ENCODE measurements around the gene ATXN2. TPM values are rescaled to one million over a fixed set of nuclear protein-coding genes. Genes with fewer than 3 reads are reported as not detected.

Gene ATXN2
- total RNA-seq, 1 experiment from 2014 or later = 108 TPM

DNA sequence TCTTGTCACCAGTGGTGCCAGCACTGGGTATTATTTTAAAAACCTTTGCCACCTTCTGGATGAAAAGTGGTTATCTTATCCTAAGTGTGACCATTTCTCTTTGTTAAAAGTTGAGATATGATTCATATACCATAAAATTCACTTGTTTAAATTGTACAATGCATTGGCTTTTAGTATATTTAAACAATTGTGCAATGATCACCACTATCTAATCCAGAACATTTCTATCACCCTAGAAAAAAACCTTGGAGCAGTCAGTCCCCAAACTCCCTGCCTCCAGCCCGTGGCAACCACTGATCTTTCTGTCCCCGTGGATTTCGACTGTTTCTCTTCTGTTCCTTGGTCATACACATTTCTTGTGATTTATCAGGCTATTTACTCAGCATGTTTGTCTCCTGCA is 165.1 kb downstream of the ATXN2 start:
- BruUV-seq (replicated peaks) = no TSS peak
- Histone ChIP-seq H3K27ac (no peak overlapping the region), H2AFZ (no peak overlapping the region), H3K79me2 (ENCODE audit: low read depth) (peaks cover 4% of the 10 kb centered on the region; the same call in 1 of the 2 replicates), H4K20me1 (ENCODE audit: insufficient read depth) (no peaks in the 10 kb centered on the region; the same call in 1 of the 2 replicates), H3K9me2 (ENCODE audit: insufficient read depth) (no peaks in the 10 kb centered on the region), H3K27me3 (ENCODE audit: insufficient read depth, low read depth) (no peaks in the 10 kb centered on the region), H3K36me3 (ENCODE audit: low read depth) (no peaks in the 10 kb centered on the region), H3K4me1 (replicated peaks; ENCODE audit: insufficient read depth) (peaks cover 34% of the 10 kb centered on the region), H3F3A (ENCODE audit: insufficient read depth, low read depth) (peaks cover 26% of the 10 kb centered on the region; the same call in 1 of the 2 replicates), H3K4me3 (no peak overlapping the region), H3K4me2 (no peak overlapping the region), H3K9me3 (ENCODE audit: insufficient read depth, low read depth) (no peaks in the 10 kb centered on the region)
- CTCF ChIA-PET = no interaction called here
- TF ChIP-seq, protein P1, sequence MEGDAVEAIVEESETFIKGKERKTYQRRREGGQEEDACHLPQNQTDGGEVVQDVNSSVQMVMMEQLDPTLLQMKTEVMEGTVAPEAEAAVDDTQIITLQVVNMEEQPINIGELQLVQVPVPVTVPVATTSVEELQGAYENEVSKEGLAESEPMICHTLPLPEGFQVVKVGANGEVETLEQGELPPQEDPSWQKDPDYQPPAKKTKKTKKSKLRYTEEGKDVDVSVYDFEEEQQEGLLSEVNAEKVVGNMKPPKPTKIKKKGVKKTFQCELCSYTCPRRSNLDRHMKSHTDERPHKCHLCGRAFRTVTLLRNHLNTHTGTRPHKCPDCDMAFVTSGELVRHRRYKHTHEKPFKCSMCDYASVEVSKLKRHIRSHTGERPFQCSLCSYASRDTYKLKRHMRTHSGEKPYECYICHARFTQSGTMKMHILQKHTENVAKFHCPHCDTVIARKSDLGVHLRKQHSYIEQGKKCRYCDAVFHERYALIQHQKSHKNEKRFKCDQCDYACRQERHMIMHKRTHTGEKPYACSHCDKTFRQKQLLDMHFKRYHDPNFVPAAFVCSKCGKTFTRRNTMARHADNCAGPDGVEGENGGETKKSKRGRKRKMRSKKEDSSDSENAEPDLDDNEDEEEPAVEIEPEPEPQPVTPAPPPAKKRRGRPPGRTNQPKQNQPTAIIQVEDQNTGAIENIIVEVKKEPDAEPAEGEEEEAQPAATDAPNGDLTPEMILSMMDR (conservative IDR thresholded peaks at IDR 0.05) = no peak
- no peak for TF ChIP-seq EZH2 (IDR thresholded peaks at IDR 0.05; ENCODE audit: low read depth)
- no peak for DNase-seq
- POLR2A ChIA-PET (ENCODE audit: unreplicated experiment) = no interaction called here
- intact Hi-C loops (cut with micrococcal nuclease; ENCODE audit: unreplicated experiment) = loop anchor here (5.0 kb wide), 1 partner anchor 37 kb away; no protein-coding TSS in a partner anchor

DNA sequence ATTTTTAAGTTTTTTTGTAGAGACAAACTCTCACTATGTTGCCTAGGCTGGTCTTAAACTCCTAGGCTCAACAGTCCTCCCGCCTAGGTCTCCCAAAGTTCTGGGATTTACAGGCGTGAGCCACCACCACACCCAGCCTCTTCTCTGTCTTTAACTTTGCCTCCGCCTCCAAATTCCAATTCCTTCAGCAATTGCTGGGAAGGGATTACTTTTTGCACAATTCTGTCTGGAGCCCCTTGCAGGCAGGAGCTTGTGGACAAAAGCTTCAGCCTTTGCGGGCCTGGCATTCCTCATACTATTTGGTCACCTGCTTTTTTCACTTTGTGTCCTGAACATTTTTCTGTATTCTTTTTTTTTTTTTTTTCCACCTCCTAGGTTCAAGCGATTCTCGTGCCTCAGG is 167.3 kb downstream of the ATXN2 start:
- intact Hi-C loops (cut with micrococcal nuclease; ENCODE audit: unreplicated experiment) = loop anchor here (5.0 kb wide), 1 partner anchor 34 kb away; no protein-coding TSS in a partner anchor
- Histone ChIP-seq H3K79me2 (ENCODE audit: low read depth) (peaks cover 2% of the 10 kb centered on the region), H3K4me1 (replicated peaks; ENCODE audit: insufficient read depth) (peaks cover 21% of the 10 kb centered on the region; the same call in 1 of the 2 replicates), H4K20me1 (ENCODE audit: insufficient read depth) (no peaks in the 10 kb centered on the region; the same call in 1 of the 2 replicates), H3K36me3 (ENCODE audit: low read depth) (no peaks in the 10 kb centered on the region), H3F3A (ENCODE audit: insufficient read depth, low read depth) (peaks cover 19% of the 10 kb centered on the region; the same call in 1 of the 2 replicates), H3K9me2 (ENCODE audit: insufficient read depth) (no peaks in the 10 kb centered on the region), H3K4me2 (no peak overlapping the region), H3K27me3 (ENCODE audit: insufficient read depth, low read depth) (no peaks in the 10 kb centered on the region), H2AFZ (no peak overlapping the region), H3K9me3 (ENCODE audit: insufficient read depth, low read depth) (no peaks in the 10 kb centered on the region), H3K27ac (no peak overlapping the region), H3K4me3 (no peak overlapping the region)
- no TSS peak for BruUV-seq (replicated peaks)
- no peak for TF ChIP-seq EZH2 (IDR thresholded peaks at IDR 0.05; ENCODE audit: low read depth)
- TF ChIP-seq, protein P1 (conservative IDR thresholded peaks at IDR 0.05) = no peak
- POLR2A ChIA-PET (ENCODE audit: unreplicated experiment) = no interaction called here
- DNase-seq = no peak
- CTCF ChIA-PET = interaction anchor here (0.6 kb wide), 1 partner anchor 19 kb away, joined by 6 read pairs; no protein-coding TSS in a partner anchor

DNA sequence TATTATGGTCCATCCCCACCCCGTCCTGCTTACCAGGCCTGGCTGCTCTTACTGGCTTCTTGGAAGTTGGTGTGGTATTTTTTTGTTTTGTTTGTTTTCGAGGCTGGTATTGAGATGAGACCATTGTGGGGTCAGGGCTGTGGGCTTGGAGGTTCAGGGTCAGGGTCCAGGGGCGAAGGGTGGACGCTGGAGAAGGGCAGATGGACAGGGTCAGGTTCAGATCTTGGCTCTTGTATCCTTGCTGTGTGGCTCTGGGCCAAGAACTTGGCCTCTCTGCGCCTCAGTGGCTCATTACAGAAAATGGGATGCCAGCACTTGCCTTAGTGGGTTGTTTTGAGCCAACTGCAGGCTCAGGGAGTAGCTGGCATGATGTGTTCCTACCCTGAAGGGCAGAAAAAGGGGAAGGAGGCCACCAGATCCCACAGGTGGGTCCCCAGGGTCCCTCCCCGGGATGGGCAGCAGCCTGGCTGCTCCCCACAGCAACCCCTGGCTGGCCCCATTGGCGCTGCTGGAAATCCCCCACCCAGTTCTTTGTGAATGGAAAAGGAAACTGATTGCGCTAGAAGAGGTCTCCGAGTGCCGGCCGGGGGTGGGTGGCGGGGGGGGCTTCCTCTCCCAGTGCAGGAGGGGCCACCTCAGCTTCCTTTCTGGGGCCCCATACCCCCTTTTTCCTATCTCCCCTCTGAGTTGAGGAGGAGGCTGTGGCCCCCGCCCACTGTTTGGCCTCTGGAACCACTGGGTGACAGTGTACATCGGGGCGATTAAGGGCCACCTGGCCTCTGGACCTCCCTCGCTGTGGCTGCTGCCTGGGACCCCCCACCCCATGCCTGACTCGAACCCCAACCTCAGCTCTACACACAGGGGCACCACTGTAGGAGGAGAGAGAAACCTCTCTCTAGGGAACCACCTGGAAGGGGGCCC is 168.4 kb downstream of the ATXN2 start:
- Histone ChIP-seq H3K36me3 (ENCODE audit: low read depth) (no peaks in the 10 kb centered on the region), H4K20me1 (ENCODE audit: insufficient read depth) (no peaks in the 10 kb centered on the region), H3K27ac (no peak overlapping the region), H3K4me3 (no peak overlapping the region), H3F3A (ENCODE audit: insufficient read depth, low read depth) (peaks cover 30% of the 10 kb centered on the region), H3K4me1 (replicated peaks; ENCODE audit: insufficient read depth) (peaks cover 32% of the 10 kb centered on the region), H3K79me2 (ENCODE audit: low read depth) (peaks cover 7% of the 10 kb centered on the region), H3K9me2 (ENCODE audit: insufficient read depth) (no peaks in the 10 kb centered on the region), H3K27me3 (ENCODE audit: insufficient read depth, low read depth) (no peaks in the 10 kb centered on the region), H2AFZ (no peak overlapping the region), H3K9me3 (ENCODE audit: insufficient read depth, low read depth) (no peaks in the 10 kb centered on the region), H3K4me2 (no peak overlapping the region)
- no TSS peak for BruUV-seq (replicated peaks)
- TF ChIP-seq, protein P1 (conservative IDR thresholded peaks at IDR 0.05) = no peak
- no peak for TF ChIP-seq EZH2 (IDR thresholded peaks at IDR 0.05; ENCODE audit: low read depth)
- intact Hi-C loops (cut with micrococcal nuclease; ENCODE audit: unreplicated experiment) = loop anchor here (5.0 kb wide), 1 partner anchor 33 kb away; no protein-coding TSS in a partner anchor
- ChIA-PET CTCF (no interaction called here), POLR2A (ENCODE audit: unreplicated experiment) (no interaction called here)
- DNase-seq = no peak
